G401.6 (cell line): ENCODE data around the gene ZNF202.
"Not testable (repeated sequence)": the region's sequence is repeated elsewhere in the genome, so short reads cannot be mapped to it uniquely, and the experiment has no call there.

ENCODE experiments used
- FAIRE-seq: peaks from 2 replicates; lab custom pipeline; 2012; peaks lifted over from hg19 to GRCh38; lab: Jason Lieb, UNC

The ZNF202 gene

DNA sequence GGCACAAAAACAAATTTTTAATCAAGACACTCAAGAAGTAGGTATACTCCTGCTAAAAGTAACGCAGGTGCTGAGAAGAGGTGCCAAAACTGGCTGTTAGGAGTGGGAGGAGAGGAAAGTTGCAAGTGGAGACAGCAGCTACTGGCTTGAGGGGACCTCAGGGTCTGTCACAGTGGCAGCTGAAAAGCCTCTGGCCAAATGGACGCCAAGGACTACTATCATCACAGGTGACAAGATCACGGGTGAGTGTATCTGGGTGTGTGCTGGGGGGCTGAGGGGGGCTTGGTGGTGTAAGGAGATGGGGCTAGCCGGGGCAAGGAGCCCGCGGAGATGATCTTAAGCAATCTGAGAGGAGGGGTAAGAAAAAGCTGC, 687 bp downstream of the ZNF202 start:
- FAIRE-seq = no peak

GRCh38 chr11:123738374-123738773, 3.1 kb downstream of the ZNF202 start:
- no peak for FAIRE-seq

DNA sequence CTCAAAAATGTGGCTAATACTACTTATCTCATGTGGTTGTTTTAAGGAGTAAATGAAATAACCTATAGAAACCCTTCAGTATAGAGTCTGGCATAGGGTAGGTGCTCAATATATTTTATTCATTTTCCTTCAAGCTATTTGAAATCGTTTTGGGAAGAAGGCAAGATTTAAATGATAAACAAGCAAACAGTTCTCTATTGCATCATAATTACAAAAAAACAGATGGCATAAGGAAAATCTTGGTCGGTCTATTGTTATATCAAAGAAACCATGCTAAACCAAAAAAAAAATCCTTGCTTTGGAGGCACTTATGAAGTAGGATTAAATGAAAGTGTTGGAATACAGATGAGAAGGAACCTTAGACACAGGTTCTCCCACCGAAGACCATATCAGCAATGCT, 4.7 kb downstream of the ZNF202 start:
- no peak for FAIRE-seq

GRCh38 chr11:123729602-123730001, 11.9 kb downstream of the ZNF202 start:
- FAIRE-seq = no peak

DNA sequence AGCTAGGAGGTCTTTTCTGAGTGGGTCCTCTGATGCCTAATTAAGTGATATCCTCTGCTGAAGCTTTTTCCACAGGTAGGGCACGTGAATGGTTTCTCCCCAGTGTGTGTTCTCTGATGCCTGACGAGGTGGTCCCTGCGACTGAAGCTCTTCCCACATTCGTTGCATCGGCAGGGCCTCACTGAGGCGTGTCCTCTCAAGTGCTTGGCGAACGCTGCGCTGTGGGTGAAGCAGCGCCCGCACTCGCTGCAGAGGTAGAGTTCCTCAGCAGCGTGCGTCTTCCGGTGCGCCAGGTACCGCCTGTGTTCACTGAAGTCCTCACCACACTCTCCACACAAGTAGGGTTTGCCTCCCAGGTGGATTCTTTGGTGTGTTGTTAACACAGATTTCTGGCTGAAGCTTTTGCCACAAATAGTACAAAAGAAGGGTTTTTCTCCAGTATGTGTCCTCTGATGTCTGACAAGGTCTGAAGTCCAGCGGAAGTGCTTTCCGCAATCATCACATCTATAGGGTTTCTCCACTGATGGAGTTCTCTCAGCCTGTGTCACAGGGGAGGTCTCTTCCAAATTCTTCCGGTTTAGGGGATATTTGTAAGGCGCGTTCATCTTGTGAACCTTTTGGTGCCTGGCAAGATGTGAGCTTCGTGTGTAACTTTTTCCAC, 15.3 kb downstream of the ZNF202 start:
- no peak for FAIRE-seq

GRCh38 chr11:123719452-123719851, 22.0 kb downstream of the ZNF202 start:
- FAIRE-seq = no peak

DNA sequence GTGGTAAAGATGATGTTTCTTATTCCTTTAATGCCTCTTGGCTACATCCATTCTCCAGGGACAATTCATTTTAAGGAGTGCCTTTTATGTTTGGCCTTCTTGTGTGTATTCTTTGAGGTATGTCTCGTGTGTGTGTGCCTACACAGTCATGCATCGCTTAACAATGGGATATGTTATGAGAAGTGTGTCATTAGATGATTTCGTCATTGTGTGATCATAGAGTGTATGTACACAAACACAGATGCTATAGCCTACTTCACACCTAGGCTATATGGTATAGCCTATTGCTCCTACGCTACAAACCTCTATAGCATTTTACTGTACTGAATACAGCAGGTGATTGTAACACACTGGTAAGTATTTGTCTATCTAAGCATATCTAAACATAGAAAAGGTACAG, 23.0 kb downstream of the ZNF202 start:
- FAIRE-seq = no peak

GRCh38 chr11:123718063-123718462, 23.4 kb downstream of the ZNF202 start:
- FAIRE-seq = no peak

DNA sequence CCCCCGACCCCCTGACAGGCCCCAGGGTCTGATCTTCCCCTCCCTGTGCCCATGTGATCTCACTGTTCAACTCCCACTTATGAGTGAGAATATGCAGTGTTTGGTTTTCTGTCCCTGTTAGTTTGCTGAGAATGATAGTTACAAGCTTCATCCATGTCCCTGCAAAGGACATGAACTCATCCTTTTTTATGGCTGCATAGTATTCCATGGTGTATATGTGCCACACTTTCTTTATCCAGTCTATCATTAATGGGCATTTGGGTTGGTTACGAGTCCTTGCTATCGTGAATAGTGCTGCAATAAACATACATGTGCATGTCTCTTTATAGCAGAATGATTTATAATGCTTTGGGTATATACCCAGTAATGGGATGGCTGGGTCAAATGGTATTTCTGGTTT, 28.8 kb downstream of the ZNF202 start:
- FAIRE-seq = not testable (repeated sequence)

DNA sequence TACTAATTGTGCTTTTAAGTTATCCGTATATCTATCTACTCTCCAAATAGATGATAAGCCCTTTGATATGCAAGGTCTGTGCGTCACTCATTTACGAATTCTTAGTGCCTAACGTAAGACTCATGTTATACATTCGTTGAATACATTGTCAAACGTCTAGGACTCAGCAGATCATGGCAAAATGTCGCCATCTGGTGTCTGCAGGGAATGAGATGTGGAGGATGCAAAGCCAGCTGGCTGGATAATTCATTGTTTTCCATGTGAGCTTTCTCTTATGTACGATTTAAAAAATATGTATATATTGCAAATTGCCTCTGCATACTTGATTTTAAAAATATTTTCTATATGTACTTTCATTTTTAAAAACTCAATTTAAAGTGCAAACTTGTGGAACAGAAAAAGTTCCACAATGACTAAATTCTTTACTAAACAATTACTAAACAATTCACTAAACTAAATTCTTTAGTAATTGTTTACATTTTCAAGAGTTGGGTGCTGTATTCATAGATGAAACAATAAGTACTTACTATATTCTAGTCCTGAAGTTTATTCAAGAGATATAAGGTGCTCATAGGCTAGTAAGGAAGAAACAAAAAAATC, 33.8 kb downstream of the ZNF202 start:
- peak; percentile 89 for FAIRE-seq

- FAIRE-seq = no peak
Observed at GRCh38 chr11:123707206-123707605, 34.3 kb downstream of the ZNF202 start.

GRCh38 chr11:123704341-123704740, 37.1 kb downstream of the ZNF202 start:
- FAIRE-seq = no peak

DNA sequence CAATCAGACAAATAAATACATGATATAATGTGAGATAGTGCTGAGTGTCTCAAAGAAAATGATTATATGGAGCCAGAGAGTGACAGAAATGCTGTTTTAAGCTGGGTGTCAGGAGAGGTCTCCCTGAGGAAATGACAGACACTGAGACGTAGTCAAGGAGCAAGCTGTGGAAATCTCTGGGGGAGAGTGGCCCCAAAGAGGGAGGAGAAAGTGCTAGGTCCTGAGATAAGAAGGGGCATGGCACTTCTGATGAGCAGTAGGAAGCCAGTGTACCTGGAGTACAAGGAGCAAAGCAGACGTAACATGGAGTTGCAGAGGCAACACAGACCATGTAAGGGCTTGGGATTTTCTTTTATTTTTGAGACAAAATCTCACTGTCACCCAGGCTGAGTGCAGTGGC, 38.8 kb downstream of the ZNF202 start:
- no peak for FAIRE-seq

- FAIRE-seq = no peak
Observed at GRCh38 chr11:123702139-123702538, 39.3 kb downstream of the ZNF202 start.

DNA sequence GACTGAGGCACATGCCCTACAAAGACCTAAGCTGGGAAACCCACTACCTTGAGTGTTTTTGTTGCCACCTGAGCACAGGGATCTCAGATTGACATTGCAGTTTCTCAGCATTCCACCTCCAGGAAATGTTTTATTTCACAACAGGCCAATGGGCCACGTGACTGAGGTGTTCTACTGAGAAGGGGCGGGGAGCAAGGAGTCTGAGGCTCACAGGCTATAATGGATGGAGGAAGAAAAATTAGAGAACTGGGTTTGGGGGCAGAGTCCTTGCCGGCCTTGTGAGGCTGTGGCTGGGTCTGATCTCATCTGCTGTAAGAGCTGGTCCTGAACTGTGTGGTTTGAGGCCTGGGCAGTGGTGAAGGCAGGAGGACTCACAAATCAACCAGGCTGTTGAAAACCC, 40.7 kb downstream of the ZNF202 start:
- no peak for FAIRE-seq

- no peak for FAIRE-seq
Observed at GRCh38 chr11:123698546-123699127, 42.8 kb downstream of the ZNF202 start.

GRCh38 chr11:123696183-123696582, 45.3 kb downstream of the ZNF202 start:
- FAIRE-seq = no peak

DNA sequence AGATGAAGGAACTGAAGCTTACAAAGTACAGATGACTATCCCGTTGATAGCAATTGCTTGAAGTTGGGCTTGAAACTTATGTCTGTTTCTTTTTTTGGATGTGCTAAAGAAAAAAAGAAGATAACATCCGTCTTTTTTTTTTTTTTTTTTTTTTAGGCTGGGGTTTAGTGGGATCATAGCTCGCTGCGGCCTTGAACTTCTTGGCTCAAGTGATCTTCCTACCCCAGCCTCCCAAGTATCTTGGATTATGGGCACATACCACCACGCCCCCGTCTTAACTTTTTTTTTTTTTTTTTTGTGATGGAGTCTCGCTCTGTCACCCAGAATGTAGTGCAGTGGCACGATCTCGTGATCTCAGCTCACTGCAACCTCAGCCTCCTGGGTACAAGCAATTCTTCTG, 46.2 kb downstream of the ZNF202 start:
- FAIRE-seq = no peak

DNA sequence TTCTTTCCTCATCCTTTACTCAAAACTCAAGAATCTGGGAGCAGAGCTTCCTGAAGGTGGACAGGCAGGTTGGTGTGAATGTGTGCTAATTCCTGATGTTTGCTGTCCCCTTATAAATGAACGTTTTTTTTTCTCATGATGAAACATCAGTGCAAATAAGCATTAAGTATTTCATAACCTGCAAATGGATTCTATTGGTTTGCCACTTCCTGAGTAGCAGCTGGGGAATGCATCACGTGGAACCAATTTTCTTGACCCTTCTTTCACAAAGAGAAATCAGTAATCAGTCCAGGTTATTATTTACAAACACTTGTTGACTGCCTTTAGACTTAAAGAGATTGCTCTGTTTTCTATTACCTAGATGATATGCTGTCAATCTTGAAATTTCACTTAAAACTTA, 46.9 kb downstream of the ZNF202 start:
- FAIRE-seq = no peak

DNA sequence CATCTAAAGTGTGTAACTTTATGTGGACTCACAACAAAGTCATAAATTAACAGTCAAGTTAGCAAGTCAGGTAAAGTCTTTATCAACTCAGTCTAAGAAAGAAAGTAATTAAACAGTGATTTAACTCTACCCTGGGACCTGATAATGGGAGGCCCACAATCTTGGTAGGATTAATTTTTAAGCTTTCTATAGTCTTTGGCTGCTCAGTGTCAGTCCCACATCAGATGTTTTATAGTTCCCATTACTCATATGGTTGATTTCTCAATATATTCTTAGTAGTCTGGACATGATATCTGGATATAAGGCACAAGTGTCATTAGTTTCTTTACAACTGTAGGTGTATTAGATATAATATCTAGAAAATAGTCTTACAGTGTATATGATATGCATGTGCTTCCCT, 48.5 kb downstream of the ZNF202 start:
- FAIRE-seq = no peak

DNA sequence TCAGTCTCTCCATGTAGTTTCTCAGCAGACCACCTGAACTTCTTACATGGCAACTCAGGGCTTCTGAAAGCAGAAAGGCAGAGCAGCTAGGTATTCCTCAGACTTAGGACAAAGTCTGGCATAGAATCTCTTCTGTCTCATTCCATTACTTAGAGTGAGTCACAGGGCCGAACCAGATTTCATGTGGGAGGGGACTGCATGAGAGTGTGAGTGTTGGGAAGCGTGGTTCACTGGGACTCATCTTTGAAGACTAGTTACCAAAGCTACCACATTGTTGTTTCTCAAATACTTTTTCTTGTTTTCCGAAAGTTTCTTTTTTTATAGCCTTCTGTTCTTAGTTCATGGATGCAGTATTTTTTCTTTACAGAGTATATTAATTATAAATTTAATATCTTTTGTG, 51.0 kb downstream of the ZNF202 start:
- no peak for FAIRE-seq

DNA sequence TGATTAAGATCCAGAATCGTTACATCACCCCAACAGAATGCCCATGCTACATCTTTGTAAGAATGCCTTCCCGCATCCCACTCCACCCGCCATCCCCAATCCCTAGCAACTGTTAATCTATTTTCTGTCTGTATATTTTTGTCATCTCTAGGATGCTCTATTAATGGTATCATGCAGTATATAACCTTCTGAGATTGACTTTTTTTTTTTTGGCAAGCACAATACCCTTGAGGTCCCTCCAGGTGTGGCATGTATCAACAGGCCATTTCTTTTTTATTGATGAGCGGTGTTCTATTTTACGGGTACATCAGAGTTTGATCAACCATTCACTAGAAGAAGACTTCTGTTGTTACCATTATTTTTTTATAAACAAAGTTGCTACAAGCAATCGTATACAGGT, 56.9 kb downstream of the ZNF202 start:
- no peak for FAIRE-seq

DNA sequence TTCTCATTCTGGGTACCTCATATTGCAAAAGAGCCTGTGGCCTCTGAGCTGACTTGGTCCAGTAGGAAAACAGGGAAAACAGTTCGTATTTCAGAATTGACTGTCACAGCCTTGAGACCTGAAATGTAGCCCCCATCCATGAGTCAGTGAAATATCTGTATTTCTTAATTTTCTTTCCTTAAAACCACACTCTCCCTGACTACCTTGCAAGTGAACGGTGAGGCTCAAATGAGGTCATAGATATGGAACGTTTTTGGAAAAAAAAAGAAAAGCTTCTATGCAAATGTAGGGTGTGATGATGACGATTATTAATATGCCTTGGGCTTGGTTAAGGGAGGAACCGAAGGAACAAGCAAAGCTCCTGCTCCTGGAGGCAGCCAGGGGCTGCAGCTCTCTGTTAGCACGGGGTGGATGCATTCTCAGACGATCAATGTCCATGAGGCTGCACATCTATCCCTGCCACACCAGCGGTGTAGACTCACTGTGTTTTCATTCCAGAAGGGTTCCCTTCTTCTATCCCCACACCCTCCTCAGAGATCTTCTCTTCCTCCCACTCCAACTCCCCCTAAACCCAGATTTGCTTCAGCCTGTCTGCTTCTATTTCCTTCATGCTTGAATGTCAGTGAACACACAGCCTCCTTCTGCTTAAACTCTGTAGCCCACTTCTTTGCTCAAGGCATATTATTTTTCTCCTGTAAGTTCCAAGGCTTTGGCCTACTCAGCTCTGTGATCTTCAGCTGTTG, 57.9 kb downstream of the ZNF202 start:
- FAIRE-seq = no peak
